NCI-H128 (cell line): Measurements from ENCODE around the gene IL20RA.

Experiments
- DNase-seq: peaks from one replicate; lab custom pipeline; 2025; ENCODE audit not compliant: unreplicated experiment; lab: John Stamatoyannopoulos, UW

The IL20RA gene

DNA sequence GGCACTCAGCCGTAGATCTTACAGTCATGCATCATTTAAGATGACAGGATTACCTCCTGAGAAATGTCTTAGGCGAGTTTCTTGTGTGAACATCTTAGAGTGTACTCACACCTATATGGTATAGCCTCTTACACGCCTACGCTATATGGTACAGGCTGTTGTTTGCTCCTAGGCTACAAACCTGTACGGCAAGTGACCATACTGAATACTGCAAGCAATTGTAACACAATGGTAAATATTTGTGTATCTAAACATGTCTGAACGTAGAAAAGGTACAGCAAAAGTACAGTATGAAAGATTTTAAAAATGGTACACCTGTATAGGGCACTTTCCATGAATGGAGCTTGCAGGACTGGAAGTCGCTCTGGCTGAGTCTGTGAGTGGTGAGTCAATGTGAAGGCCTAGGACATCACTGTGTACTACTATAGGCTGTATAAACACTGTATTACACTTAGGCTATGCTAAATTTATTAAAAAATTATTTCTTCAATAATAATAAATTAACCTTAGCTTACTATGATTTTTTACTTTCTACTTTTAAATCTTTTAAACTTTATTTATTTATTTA lies 541 bp upstream of the IL20RA start:
- DNase-seq = no peak

DNA sequence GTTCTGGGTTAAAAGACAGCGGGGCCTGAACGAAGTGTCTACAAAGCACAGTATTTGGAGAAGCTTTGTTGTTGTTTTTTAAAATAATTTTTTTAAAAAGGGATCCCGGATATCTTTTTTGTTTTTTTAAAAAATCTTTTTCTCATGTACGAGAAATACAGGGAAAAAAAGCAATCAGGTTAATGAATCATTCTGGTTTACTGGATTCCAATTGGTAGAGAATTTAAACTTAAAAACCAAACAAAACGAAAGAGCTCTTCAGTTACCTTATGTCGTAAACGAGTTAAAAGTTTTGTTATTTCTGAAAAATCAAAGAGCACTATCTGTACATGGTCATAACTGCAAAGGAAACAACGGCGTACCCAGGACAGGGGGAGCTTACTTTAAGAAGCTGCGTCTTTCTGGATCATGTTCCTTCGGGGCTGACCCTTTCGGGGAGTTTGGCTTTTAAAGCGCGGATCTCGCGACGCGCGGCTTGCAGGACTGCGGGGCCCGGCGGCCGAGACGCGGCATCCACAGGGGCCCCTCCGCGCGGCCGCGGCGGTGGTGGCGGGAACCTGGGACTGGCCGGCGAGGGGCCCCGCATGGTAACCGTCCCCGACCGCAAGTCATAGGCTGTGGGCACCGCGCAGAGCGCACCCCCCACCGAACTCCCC lies 927 bp downstream of the IL20RA start:
- no peak for DNase-seq

GRCh38 chr6:137040393-137040792 lies 4.4 kb downstream of the IL20RA start:
- no peak for DNase-seq

GRCh38 chr6:137039010-137039409 lies 5.8 kb downstream of the IL20RA start:
- no peak for DNase-seq

- no peak for DNase-seq
Measured at GRCh38 chr6:137036566-137037300, 8.0 kb downstream of the IL20RA start.

DNA sequence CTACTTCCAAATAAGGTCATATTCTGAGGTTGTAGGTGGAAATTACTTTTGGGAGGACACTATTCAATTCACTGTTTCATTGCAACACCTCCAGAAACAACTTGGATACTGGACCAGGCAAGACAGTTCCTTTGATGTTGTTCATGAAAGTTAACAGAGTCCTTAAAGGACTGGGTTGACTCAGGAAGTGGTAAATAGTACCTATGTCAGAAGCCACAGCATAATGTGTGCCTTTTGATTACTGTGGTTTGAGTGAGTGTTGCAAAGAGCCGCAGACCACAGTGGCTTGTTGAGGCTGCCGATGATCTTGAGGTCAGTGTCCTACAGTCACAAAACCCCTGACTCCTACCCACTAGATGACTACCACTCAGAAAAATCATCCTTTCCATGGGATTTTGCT lies 10.9 kb downstream of the IL20RA start:
- no peak for DNase-seq

DNA sequence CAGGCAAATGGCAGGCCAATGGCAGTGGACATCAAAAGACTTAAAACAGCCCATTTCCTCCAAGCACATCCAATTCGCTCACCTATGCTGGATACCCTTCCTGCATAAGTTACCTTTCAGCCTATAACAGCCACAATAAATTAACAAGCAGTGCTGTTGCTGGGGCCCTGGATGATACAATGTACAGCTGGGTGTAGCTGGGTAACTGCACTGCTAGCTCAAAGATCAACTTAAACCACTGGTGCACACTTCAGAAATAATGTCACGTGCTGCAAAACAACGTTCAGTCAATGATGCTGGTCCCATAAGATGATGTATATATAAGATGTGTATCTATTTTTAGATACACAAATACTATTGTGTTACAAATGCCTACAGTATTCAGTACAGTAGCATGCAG lies 13.6 kb downstream of the IL20RA start:
- DNase-seq = no peak

DNA sequence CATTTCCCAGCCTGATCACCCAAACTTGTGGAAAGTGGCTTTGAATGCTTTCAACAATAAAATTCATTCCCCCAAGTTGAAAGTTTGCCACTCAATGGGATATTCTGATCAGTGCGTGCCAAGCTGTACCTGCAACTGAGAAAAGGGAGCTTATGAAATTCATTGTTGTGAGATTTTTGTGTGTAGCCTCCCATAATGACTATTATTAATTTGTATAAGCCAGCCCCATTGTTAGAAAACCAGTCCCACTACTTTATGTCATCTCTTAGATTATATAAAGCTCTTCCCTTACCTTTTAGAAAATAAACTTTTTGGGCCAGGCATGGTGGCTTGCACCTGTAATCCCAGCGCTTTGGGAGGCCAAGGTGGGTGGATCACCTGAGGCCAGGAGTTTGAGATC lies 15.9 kb downstream of the IL20RA start:
- no peak for DNase-seq

DNA sequence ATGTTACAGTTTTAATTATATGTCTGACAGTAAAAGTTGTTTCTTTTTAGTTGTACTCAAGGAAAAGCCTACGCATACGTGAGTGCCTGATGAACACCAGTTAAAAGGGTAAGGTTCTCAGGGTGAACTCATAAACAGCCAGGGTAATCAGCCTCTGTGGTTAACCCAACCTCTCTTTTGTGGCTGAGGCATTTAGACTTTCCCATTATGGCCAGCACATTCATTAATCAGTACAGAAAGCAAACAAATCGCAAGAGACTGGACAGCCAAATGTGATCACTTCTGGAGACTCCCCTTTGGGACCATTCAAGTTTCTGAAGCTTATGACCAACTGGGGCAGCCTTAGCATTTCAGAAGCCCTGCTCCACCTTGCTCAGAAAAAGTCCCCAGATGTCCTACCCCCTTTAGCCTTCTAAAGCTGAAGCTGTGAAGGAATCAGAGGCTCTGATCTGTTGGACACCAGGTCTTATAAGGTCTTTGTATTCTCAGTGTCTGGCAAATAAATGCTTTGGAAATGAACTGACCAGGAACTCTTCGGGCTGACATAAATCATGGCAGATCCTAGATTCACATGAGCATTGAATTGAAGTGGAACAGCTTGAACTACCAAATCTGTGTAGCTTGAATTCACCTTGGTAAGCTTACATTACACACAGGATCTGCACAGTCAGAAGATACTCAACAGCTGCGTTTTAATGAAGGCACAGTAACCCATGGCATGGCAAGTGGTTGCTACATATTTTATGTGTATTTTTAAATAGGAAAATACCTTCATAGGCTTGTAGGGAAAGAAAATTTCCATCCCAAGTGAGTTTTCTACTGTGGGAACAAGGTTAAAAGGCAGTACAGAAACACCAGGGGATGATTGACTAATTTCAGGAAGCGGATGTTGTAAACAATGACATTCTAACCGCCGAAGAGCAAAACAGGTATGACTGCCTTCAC lies 18.7 kb downstream of the IL20RA start:
- no peak for DNase-seq

DNA sequence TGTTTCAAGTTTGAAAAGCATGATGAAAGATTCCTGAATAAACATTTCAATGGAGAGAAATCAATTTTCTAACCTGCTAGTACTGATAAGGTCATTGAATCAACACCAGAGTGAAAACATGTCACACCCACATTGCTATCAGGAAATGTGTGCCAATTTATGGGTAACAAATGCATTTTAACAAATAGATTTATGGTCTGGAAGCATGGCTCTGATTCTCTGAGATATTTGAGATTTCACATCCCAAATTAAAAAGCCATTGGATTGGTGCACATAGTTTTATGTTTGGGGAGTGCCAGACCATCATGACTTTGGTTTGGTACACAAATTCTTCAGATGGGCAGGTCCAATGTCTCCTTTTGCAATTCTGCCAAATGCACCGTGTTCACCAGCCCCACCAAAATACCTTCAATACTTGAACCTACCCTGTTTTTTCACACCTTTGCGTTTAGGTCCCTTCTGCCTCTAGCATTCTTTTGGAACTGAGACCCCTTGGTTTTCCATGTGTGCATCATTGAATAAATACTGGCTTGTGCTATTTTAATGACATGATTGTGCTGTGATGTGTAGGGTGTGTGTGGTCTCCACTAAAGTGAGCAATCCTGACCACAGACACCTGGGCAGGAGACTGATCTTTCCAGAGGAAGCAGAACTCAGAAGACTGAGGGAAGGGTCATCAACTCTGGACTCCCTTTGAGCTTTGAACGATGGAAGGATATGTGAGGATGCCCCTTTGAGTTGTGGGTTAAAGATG lies 20.4 kb downstream of the IL20RA start:
- no peak for DNase-seq

DNA sequence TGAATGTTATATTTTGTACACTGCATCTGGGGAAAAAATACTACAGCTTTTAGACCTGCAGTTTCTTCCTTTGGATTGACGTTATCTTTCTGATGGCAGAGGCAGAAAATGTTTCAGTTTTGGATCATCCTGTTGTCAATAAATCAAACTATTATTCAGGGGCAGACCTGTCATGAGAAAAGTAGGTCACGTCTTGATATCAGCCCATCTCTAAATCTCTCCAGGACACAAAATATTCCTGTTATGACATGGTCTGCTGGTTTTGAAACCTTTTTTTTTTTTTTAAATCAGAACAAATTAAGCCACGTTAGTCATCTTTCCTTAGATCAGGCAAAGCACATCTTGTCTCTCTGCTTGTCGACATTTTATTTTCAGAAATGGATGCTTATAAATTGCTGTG lies 24.0 kb downstream of the IL20RA start:
- DNase-seq = no peak

DNA sequence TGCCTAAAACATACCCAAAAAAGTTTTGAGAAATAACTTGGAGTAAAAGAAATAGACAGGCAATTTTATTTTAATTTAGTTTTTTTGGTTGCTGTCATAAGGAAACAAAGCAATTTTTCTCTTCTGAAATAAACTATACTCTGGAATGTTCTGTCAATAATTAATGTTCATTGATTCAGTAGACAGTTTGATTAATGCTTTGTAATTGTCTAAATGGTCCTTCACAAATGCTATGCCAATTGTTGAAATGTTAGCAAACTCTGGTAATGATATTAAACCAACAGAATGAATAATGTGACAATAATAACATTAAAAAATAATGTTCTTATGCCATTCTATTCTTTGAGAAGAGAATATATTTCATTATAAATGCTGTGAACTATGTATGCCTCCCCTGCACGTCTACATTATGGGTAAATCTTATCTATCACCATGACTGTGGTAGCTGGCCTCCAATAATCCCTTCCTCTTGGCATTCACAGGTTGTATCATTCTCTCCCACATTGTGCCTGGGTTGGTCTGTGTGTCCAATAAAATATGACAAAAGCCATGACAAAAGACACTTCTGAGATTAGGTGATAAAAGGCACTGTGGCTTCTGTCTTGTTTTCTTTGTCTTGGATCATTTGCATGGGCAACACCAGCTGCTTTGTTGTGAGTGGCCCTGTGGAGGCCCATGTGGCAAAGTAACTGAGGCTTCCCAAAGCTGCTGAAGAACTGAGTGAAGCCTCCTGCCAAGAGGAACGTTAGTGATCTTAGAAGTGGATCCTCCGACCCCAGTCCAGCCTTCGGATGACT lies 25.1 kb downstream of the IL20RA start:
- no peak for DNase-seq

DNA sequence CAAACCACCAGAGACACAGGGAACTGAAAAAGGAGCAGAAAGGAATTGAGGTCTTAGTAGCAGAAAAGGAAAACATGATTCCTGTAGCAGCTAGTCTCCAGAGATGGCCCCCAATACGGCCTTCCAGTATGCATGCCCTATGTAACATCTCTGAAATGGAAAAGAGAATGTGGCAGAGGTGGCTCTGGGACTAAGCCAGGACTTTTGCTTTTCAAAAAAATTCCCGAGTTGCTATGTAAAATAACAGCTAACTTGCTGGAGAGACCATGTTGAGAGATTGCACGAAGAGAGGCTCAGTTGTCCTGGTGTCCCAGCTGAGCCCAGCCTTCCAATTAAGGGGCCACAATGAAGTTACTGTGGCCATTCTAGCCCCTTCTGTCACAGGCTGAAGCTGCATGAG lies 27.7 kb downstream of the IL20RA start:
- DNase-seq = no peak

DNA sequence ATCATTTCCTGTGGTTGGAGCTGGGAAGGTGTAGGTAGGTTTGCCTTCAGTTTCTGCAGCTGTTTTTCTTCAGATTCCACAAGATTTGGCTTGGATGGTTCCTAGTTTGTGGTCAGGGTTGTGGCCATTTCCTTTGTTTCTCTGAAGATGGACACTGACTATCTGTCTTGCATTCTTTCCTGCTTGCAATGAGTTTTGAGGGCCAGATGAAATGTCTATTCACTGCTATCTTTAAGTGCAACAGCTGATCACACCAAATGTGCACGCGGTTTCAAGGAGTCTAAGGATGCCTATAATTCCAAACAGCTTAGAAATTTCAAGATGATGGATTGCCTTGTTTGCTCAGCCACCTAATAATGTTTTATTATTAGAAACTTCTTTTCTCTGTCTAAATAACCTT lies 28.4 kb downstream of the IL20RA start:
- DNase-seq = no peak

- DNase-seq = no peak
Measured at GRCh38 chr6:137015943-137016342, 28.8 kb downstream of the IL20RA start.

DNA sequence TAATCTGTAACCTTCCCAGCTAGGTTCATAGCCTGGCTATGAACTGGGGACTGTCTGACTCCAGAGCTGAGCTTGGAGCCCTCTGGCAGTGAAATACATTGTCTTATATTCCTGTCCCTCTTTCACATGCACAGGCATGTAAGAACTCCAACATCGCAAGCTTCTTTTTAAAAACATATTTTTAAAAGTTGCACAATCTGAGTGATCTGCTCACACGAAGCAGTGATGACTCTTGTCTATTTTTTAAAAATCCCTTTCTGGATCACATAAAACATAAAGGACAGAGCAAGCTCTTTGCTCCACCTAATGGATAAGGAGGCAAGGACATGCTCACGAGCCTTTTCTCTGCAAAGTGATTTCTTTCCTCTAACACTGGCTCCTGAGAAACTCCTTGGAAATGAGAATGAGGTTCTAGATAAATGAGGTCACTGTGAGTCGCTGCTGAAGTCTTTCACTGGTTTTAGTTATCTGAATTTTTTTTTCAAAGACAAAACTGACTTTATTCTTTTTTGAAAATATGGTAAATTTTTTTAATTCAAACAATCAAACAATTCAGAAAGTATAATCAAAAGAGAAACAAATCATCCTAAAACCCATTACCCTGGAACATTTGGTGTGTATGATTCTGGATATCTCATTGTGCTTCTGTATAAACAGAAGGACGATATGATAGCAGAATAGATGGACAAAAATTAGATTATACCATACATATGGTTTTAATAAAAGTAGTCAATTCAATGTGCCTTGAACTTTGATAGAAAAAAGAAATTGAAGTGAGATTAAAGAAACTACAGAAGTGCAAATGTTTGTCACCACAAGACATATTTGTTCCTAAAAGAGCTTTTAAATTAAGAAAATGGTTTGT lies 30.8 kb downstream of the IL20RA start:
- no peak for DNase-seq

DNA sequence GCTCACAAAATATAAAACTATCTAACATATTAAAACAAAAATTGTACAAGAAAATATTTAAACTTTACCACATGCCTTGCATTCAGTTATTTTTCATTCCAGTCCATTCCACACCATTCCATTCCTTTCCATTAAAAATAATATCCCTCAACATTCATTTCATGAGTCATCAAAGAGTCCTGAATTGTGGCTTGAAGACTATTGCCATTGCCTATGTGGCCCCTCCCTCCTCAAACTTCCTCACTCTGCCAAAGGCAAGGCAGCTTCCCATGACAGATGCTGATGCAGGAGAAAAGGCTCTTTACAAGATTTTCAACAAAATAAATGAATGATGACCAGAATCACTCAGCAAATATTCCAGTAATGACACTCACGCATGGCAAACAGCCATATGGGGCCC lies 31.7 kb downstream of the IL20RA start:
- DNase-seq = no peak

- DNase-seq = no peak
Measured at GRCh38 chr6:137011406-137011805, 33.4 kb downstream of the IL20RA start.

- DNase-seq = no peak
Measured at GRCh38 chr6:137010128-137010718, 34.5 kb downstream of the IL20RA start.
